WTC11 (cell line): ENCODE data around the gene KCNC3. TPM values are rescaled to one million over a fixed set of nuclear protein-coding genes. Genes with fewer than 3 reads are reported as not detected.

ENCODE experiments used
- ATAC-seq: fragments of 200-7000 bp; cut with Tn5 transposase; 2 replicates; pipeline ENCODE4 v1.10.0; 2021; ENCODE audit warnings: mild to moderate bottlenecking, moderate library complexity
- CTCF ChIA-PET: fragments of 300-600 bp; sonication (Branson Sonifier 250); formaldehyde crosslinking; loops from one replicate; lab custom pipeline; 2021; ENCODE audit warnings: antibody characterized with exemption; lab: Charles Lee
- POLR2A ChIA-PET: fragments of 350-600 bp; sonication (Branson Sonifier 250); formaldehyde crosslinking; loops from one replicate; lab custom pipeline; 2021; ENCODE audit warnings: antibody characterized with exemption; lab: Charles Lee
- DNase-seq: peaks from one replicate; pipeline ENCODE4 v3.0.0; 2021; ENCODE audit warnings: low spot score
- H3K27ac Mint-ChIP-seq: 2 replicates; pipeline ENCODE4 v1.8.0; 2021; ENCODE audit warnings: mixed read lengths
- H3K27me3 Mint-ChIP-seq: 2 replicates; pipeline ENCODE4 v1.8.0; 2021; ENCODE audit warnings: low read depth, mild to moderate bottlenecking, moderate library complexity, mixed read lengths
- H3K36me3 Mint-ChIP-seq: 2 replicates; pipeline ENCODE4 v1.8.0; 2021; ENCODE audit warnings: mixed read lengths
- H3K4me1 Mint-ChIP-seq: 2 replicates; pipeline ENCODE4 v1.8.0; 2022; ENCODE audit warnings: mixed read lengths
- H3K4me3 Mint-ChIP-seq: 2 replicates; pipeline ENCODE4 v1.8.0; 2021; ENCODE audit warnings: mild to moderate bottlenecking, moderate library complexity, mixed read lengths
- H3K9me3 Mint-ChIP-seq: 2 replicates; pipeline ENCODE4 v1.8.0; 2021; ENCODE audit warnings: mixed read lengths
- CREB1 ChIP-seq: sonication (generic); formaldehyde crosslinking; IDR thresholded peaks from 2 replicates; pipeline ENCODE4 v1.8.0; 2023; ENCODE audit warnings: mild to moderate bottlenecking, missing genetic modification reagents
- GABPB1 ChIP-seq: sonication (generic); formaldehyde crosslinking; IDR thresholded peaks from 2 replicates; pipeline ENCODE4 v1.8.1; 2023; ENCODE audit warnings: mild to moderate bottlenecking, missing genetic modification reagents
- GRHL2 ChIP-seq: fragments of 250-450 bp; sonication (Bioruptor Pico); IDR thresholded peaks from 2 replicates; pipeline ENCODE4 v1.8.0; 2022; ENCODE audit warnings: mild to moderate bottlenecking, moderate library complexity; ENCODE audit not compliant: insufficient replicate concordance, severe bottlenecking
- MYBL2 ChIP-seq: sonication (generic); formaldehyde crosslinking; IDR thresholded peaks from 2 replicates; pipeline ENCODE4 v1.8.1; 2023; ENCODE audit warnings: mild to moderate bottlenecking, moderate library complexity, missing genetic modification reagents
- NFE2L1 ChIP-seq: sonication (generic); formaldehyde crosslinking; IDR thresholded peaks from 2 replicates; pipeline ENCODE4 v1.8.1; 2023; ENCODE audit warnings: missing genetic modification reagents
- NR1H2 ChIP-seq: sonication (generic); formaldehyde crosslinking; IDR thresholded peaks from 2 replicates; pipeline ENCODE4 v1.9.0; 2021; ENCODE audit warnings: mild to moderate bottlenecking, moderate library complexity, missing genetic modification reagents
- NR3C1 ChIP-seq: sonication (generic); formaldehyde crosslinking; conservative IDR thresholded peaks from 2 replicates; pipeline ENCODE4 v1.8.1; 2023; ENCODE audit warnings: low read depth, mild to moderate bottlenecking, missing genetic modification reagents
- OVOL2 ChIP-seq: fragments of 250-450 bp; sonication (Bioruptor Pico); IDR thresholded peaks from 2 replicates; pipeline ENCODE4 v1.9.0; 2021; ENCODE audit warnings: mild to moderate bottlenecking, borderline replicate concordance
- PRRX2 ChIP-seq: fragments of 250-450 bp; sonication (Bioruptor Pico); IDR thresholded peaks from 2 replicates; pipeline ENCODE4 v1.8.0; 2021; ENCODE audit warnings: mild to moderate bottlenecking
- TEAD1 ChIP-seq: sonication (generic); formaldehyde crosslinking; IDR thresholded peaks from 2 replicates; pipeline ENCODE4 v1.8.0; 2022; ENCODE audit warnings: mild to moderate bottlenecking, missing genetic modification reagents
- ZBTB21 ChIP-seq: sonication (generic); formaldehyde crosslinking; IDR thresholded peaks from 2 replicates; pipeline ENCODE4 v1.8.1; 2023; ENCODE audit warnings: mild to moderate bottlenecking, missing genetic modification reagents, borderline replicate concordance
- ZNF138 ChIP-seq: sonication (generic); formaldehyde crosslinking; conservative IDR thresholded peaks from 2 replicates; pipeline ENCODE4 v1.8.1; 2022; ENCODE audit warnings: mild to moderate bottlenecking, moderate library complexity, missing genetic modification reagents
- ZNF317 ChIP-seq: sonication (generic); formaldehyde crosslinking; IDR thresholded peaks from 2 replicates; pipeline ENCODE4 v1.8.1; 2023; ENCODE audit warnings: low read depth, mild to moderate bottlenecking, moderate library complexity, missing genetic modification reagents, borderline replicate concordance
- ZNF416 ChIP-seq: fragments of 250-450 bp; sonication (Bioruptor Pico); IDR thresholded peaks from 2 replicates; pipeline ENCODE4 v1.9.0; 2021; ENCODE audit warnings: mild to moderate bottlenecking, inconsistent platforms
- ZNF423 ChIP-seq: fragments of 250-450 bp; sonication (Bioruptor Pico); IDR thresholded peaks from 2 replicates; pipeline ENCODE4 v2.1.2; 2022; ENCODE audit warnings: mild to moderate bottlenecking, moderate library complexity
- total RNA-seq: library from RNA; stranded (reverse); gene quantifications from 3 replicates; pipeline ENCODE4 v1.2.3, GENCODE V29; 2021
- TF ChIP-seq, protein P1 (sequence below): sonication (generic); formaldehyde crosslinking; IDR thresholded peaks from 2 replicates; pipeline ENCODE4 v1.8.0; 2022; ENCODE audit warnings: mild to moderate bottlenecking, missing genetic modification reagents
- TF ChIP-seq, protein P2 (sequence below): sonication (generic); formaldehyde crosslinking; IDR thresholded peaks from 2 replicates; pipeline ENCODE4 v1.8.1; 2023; ENCODE audit warnings: mild to moderate bottlenecking, missing genetic modification reagents, borderline replicate concordance
- TF ChIP-seq, protein P3 (sequence below): sonication (generic); formaldehyde crosslinking; IDR thresholded peaks from 2 replicates; pipeline ENCODE4 v1.8.0; 2023; ENCODE audit warnings: missing genetic modification reagents
- TF ChIP-seq, protein P4 (sequence below): fragments of 250-450 bp; sonication (Bioruptor Pico); IDR thresholded peaks from 2 replicates; pipeline ENCODE4 v1.9.0; 2021; ENCODE audit warnings: mild to moderate bottlenecking
- TF ChIP-seq, protein P5 (sequence below): sonication (generic); formaldehyde crosslinking; IDR thresholded peaks from 2 replicates; pipeline ENCODE4 v1.8.0; 2022; ENCODE audit warnings: missing genetic modification reagents
- TF ChIP-seq, protein P6 (sequence below): sonication (generic); formaldehyde crosslinking; IDR thresholded peaks from 2 replicates; pipeline ENCODE4 v1.8.1; 2022; ENCODE audit warnings: missing genetic modification reagents, borderline replicate concordance

KCNC3 gene
- total RNA-seq, 1 experiment from 2014 or later, result 8.5 TPM

DNA sequence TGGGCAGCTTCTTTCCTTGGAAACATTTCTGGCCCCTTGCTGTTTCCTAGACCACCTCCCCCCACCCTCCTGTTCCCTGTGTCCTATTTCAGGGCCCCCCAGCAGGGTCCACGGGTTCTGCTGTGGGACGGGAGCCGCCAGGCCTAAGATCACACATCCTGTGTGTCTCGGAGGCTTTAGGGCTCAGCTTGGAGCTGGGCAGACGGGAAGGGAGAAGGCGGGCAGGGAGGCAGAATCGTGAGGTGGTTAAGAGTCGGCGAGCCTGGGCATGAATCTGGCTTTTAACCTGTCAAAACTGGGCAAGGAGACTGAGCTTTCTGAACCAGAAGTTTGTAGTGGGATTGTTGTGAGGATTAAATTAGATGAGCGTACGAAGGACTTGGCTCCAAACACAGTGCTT, 4.8 kb downstream of the KCNC3 start:
- peak overlapping the region; percentile 31 for H3K4me3 Mint-ChIP-seq
- DNase-seq (no peak), ATAC-seq (no peak)
- POLR2A ChIA-PET, result no interaction called here
- H3K27ac Mint-ChIP-seq, result peak overlapping the region; percentile 79; the same call in 1 of the 2 replicates
- H3K9me3 Mint-ChIP-seq, result no peaks in the 10 kb centered on the region
- CTCF ChIA-PET, result interaction anchor here (2.5 kb wide), 1 partner anchor 9 kb away, joined by 32 read pairs; no protein-coding TSS in a partner anchor
- no peak for TF ChIP-seq ZBTB21 (CRISPR knock-in tag)
- TF ChIP-seq ZNF138 (CRISPR knock-in tag), result no peak
- no peak for TF ChIP-seq NR3C1 (CRISPR knock-in tag)
- no peak for TF ChIP-seq NR1H2 (CRISPR knock-in tag)
- TF ChIP-seq, protein P1, sequence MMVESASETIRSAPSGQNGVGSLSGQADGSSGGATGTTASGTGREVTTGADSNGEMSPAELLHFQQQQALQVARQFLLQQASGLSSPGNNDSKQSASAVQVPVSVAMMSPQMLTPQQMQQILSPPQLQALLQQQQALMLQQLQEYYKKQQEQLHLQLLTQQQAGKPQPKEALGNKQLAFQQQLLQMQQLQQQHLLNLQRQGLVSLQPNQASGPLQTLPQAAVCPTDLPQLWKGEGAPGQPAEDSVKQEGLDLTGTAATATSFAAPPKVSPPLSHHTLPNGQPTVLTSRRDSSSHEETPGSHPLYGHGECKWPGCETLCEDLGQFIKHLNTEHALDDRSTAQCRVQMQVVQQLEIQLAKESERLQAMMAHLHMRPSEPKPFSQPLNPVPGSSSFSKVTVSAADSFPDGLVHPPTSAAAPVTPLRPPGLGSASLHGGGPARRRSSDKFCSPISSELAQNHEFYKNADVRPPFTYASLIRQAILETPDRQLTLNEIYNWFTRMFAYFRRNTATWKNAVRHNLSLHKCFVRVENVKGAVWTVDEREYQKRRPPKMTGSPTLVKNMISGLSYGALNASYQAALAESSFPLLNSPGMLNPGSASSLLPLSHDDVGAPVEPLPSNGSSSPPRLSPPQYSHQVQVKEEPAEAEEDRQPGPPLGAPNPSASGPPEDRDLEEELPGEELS (CRISPR knock-in tag), result no peak
- TF ChIP-seq ZNF416, result no peak
- TF ChIP-seq, protein P2, sequence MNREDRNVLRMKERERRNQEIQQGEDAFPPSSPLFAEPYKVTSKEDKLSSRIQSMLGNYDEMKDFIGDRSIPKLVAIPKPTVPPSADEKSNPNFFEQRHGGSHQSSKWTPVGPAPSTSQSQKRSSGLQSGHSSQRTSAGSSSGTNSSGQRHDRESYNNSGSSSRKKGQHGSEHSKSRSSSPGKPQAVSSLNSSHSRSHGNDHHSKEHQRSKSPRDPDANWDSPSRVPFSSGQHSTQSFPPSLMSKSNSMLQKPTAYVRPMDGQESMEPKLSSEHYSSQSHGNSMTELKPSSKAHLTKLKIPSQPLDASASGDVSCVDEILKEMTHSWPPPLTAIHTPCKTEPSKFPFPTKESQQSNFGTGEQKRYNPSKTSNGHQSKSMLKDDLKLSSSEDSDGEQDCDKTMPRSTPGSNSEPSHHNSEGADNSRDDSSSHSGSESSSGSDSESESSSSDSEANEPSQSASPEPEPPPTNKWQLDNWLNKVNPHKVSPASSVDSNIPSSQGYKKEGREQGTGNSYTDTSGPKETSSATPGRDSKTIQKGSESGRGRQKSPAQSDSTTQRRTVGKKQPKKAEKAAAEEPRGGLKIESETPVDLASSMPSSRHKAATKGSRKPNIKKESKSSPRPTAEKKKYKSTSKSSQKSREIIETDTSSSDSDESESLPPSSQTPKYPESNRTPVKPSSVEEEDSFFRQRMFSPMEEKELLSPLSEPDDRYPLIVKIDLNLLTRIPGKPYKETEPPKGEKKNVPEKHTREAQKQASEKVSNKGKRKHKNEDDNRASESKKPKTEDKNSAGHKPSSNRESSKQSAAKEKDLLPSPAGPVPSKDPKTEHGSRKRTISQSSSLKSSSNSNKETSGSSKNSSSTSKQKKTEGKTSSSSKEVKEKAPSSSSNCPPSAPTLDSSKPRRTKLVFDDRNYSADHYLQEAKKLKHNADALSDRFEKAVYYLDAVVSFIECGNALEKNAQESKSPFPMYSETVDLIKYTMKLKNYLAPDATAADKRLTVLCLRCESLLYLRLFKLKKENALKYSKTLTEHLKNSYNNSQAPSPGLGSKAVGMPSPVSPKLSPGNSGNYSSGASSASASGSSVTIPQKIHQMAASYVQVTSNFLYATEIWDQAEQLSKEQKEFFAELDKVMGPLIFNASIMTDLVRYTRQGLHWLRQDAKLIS (CRISPR knock-in tag), result no peak
- no peak for TF ChIP-seq GRHL2 (CRISPR knock-in tag)
- TF ChIP-seq, protein P3, sequence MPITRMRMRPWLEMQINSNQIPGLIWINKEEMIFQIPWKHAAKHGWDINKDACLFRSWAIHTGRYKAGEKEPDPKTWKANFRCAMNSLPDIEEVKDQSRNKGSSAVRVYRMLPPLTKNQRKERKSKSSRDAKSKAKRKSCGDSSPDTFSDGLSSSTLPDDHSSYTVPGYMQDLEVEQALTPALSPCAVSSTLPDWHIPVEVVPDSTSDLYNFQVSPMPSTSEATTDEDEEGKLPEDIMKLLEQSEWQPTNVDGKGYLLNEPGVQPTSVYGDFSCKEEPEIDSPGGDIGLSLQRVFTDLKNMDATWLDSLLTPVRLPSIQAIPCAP (CRISPR knock-in tag), result no peak
- no peak for TF ChIP-seq TEAD1 (CRISPR knock-in tag)
- TF ChIP-seq ZNF317 (CRISPR knock-in tag), result no peak
- no peak for TF ChIP-seq OVOL2 (CRISPR knock-in tag)
- no peak for TF ChIP-seq NFE2L1 (CRISPR knock-in tag)
- no peak for TF ChIP-seq MYBL2 (CRISPR knock-in tag)
- TF ChIP-seq GABPB1 (CRISPR knock-in tag), result no peak
- TF ChIP-seq, protein P4, sequence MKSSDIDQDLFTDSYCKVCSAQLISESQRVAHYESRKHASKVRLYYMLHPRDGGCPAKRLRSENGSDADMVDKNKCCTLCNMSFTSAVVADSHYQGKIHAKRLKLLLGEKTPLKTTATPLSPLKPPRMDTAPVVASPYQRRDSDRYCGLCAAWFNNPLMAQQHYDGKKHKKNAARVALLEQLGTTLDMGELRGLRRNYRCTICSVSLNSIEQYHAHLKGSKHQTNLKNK (CRISPR knock-in tag), result no peak
- TF ChIP-seq ZNF423, result no peak
- H3K36me3 Mint-ChIP-seq, result peaks cover 8% of the 10 kb centered on the region
- H3K4me1 Mint-ChIP-seq, result peaks cover 38% of the 10 kb centered on the region
- H3K27me3 Mint-ChIP-seq, result peaks cover 36% of the 10 kb centered on the region

DNA sequence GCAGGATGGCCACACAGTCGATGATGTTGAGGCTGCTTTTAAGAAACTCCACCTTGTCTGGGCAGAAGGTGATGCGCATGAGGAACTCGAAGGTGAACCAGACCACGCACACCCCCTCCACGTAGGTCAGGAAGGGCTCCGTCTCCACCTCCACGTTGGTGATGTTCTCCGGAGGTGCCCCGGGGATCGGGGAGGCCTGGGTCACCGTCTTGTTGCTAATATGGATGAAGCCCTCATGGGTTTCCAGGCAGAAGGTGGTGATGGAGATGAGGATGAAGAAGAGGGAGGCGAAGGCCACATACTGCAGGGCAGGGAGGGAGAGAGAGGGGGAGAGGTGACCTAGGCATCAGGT, 5.4 kb downstream of the KCNC3 start:
- Mint-ChIP-seq H3K27ac (no peak overlapping the region), H3K4me1 (peaks cover 38% of the 10 kb centered on the region), H3K27me3 (peaks cover 36% of the 10 kb centered on the region), H3K36me3 (peaks cover 8% of the 10 kb centered on the region), H3K9me3 (no peaks in the 10 kb centered on the region), H3K4me3 (no peak overlapping the region)
- DNase-seq (no peak), ATAC-seq (no peak)
- ChIA-PET CTCF (no interaction called here), POLR2A (no interaction called here)
- TF ChIP-seq, protein P3 (CRISPR knock-in tag), result no peak
- TF ChIP-seq PRRX2 (CRISPR knock-in tag) (no peak), GABPB1 (CRISPR knock-in tag) (no peak), CREB1 (no peak), GRHL2 (CRISPR knock-in tag) (no peak)
- TF ChIP-seq, protein P5, sequence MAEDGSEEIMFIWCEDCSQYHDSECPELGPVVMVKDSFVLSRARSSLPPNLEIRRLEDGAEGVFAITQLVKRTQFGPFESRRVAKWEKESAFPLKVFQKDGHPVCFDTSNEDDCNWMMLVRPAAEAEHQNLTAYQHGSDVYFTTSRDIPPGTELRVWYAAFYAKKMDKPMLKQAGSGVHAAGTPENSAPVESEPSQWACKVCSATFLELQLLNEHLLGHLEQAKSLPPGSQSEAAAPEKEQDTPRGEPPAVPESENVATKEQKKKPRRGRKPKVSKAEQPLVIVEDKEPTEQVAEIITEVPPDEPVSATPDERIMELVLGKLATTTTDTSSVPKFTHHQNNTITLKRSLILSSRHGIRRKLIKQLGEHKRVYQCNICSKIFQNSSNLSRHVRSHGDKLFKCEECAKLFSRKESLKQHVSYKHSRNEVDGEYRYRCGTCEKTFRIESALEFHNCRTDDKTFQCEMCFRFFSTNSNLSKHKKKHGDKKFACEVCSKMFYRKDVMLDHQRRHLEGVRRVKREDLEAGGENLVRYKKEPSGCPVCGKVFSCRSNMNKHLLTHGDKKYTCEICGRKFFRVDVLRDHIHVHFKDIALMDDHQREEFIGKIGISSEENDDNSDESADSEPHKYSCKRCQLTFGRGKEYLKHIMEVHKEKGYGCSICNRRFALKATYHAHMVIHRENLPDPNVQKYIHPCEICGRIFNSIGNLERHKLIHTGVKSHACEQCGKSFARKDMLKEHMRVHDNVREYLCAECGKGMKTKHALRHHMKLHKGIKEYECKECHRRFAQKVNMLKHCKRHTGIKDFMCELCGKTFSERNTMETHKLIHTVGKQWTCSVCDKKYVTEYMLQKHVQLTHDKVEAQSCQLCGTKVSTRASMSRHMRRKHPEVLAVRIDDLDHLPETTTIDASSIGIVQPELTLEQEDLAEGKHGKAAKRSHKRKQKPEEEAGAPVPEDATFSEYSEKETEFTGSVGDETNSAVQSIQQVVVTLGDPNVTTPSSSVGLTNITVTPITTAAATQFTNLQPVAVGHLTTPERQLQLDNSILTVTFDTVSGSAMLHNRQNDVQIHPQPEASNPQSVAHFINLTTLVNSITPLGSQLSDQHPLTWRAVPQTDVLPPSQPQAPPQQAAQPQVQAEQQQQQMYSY (CRISPR knock-in tag), result no peak
- TF ChIP-seq, protein P6, sequence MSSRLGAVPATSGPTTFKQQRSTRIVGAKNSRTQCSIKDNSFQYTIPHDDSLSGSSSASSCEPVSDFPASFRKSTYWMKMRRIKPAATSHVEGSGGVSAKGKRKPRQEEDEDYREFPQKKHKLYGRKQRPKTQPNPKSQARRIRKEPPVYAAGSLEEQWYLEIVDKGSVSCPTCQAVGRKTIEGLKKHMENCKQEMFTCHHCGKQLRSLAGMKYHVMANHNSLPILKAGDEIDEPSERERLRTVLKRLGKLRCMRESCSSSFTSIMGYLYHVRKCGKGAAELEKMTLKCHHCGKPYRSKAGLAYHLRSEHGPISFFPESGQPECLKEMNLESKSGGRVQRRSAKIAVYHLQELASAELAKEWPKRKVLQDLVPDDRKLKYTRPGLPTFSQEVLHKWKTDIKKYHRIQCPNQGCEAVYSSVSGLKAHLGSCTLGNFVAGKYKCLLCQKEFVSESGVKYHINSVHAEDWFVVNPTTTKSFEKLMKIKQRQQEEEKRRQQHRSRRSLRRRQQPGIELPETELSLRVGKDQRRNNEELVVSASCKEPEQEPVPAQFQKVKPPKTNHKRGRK (CRISPR knock-in tag), result no peak
